K562 (cell line): ENCODE data around the gene ANKS1A. TPM values are rescaled to one million over a fixed set of nuclear protein-coding genes. Genes with fewer than 3 reads are reported as not detected.

Experiments
- ATAC-seq: fragments of 200-7000 bp; cut with Tn5 transposase; 3 replicates; pipeline ENCODE4 v1.9.1; 2020; ENCODE audit warnings: moderate library complexity
- BruUV-seq: library from RNA; stranded (reverse); fragments of 400-500 nt; replicated peaks from 2 replicates; lab custom pipeline; 2021; lab: Mats Ljungman, UMichigan
- CTCF ChIA-PET: fragments of 300-600 bp; formaldehyde crosslinking; extraction: SDS; loops from one replicate; lab custom pipeline; 2021; ENCODE audit warnings: low intra/inter-chr PET ratio; lab: Yijun Ruan, JAX
- POLR2A ChIA-PET: fragments of 300-600, 350-650 bp; sonication (Branson Sonifier 250); formaldehyde crosslinking; extraction: SDS; loops from one replicate; lab custom pipeline; 2021; ENCODE audit warnings: antibody characterized with exemption, inconsistent platforms; lab: Yijun Ruan, JAX
- DNase-seq, 4 experiments: peaks; one replicate each; pipeline versions ENCODE4 v3.0.0 to v3.0.0-alpha.2; 2011 to 2018; ENCODE audit warnings: low spot score in 3 of 4, mixed read lengths in 3 of 4; ENCODE audit errors: extremely low read depth in 1 of 4
- FAIRE-seq: peaks from 2 replicates; lab custom pipeline; 2011; peaks lifted over from hg19 to GRCh38; lab: Jason Lieb, UNC
- H2AFZ ChIP-seq: 2 replicates; pipeline ENCODE4 v1.6.0; 2011; ENCODE audit warnings: low read depth, low read length, control low read depth, inconsistent platforms
- H3K27ac ChIP-seq: fragments of 200-600 bp; 3 replicates; pipeline ENCODE4 v1.8.0; 2011; ENCODE audit warnings: low read depth, mild to moderate bottlenecking, control low read depth, inconsistent platforms, low read length, moderate library complexity, mixed read lengths; ENCODE audit errors: extremely low read depth
- H3K27me3 ChIP-seq, 2 experiments: fragments of 300-600 bp in 1 of 2; 2 replicates in 1 of 2; 3 replicates in 1 of 2; pipeline versions ENCODE4 v1.6.0 to v1.8.0; 2011; ENCODE audit warnings: inconsistent platforms in 2 of 2, low read length in 2 of 2, mild to moderate bottlenecking in 1 of 2, mixed read lengths in 1 of 2, moderate library complexity in 1 of 2; ENCODE audit not compliant: control insufficient read depth in 2 of 2, insufficient read depth in 2 of 2
- H3K36me3 ChIP-seq: fragments of 300-600 bp; 3 replicates; pipeline ENCODE4 v1.8.0; 2011; ENCODE audit warnings: mild to moderate bottlenecking, low read length, inconsistent platforms; ENCODE audit not compliant: control insufficient read depth, insufficient read depth
- H3K4me1 ChIP-seq, 2 experiments: fragments of 200-600 bp in 1 of 2; replicated peaks in 1 of 2; 2 replicates in 1 of 2; 3 replicates in 1 of 2; pipeline versions ENCODE4 v1.5.1 to v1.8.0; 2011; ENCODE audit warnings: inconsistent platforms in 2 of 2, low read length in 2 of 2, mild to moderate bottlenecking in 1 of 2, mixed read lengths in 1 of 2, moderate library complexity in 1 of 2; ENCODE audit not compliant: control insufficient read depth in 2 of 2, insufficient read depth in 2 of 2
- H3K4me2 ChIP-seq: 2 replicates; pipeline ENCODE4 v1.6.1; 2011; ENCODE audit warnings: low read length, control low read depth, inconsistent platforms, mixed read lengths; ENCODE audit not compliant: insufficient read depth
- H3K4me3 ChIP-seq: fragments of 200-600 bp; sonication (generic), shearing (Covaris generic); 2 replicates; pipeline ENCODE4 v1.5.1; 2016; ENCODE audit warnings: control low read depth, inconsistent platforms
- H3K79me2 ChIP-seq: fragments of 200-600 bp; 3 replicates; pipeline ENCODE4 v1.8.0; 2011; ENCODE audit warnings: low read length, inconsistent platforms; ENCODE audit not compliant: control insufficient read depth, insufficient read depth
- H3K9ac ChIP-seq, 2 experiments: 2 replicates each; pipeline versions ENCODE4 v1.6.0 to v1.6.1; 2011; ENCODE audit warnings: low read depth in 2 of 2, low read length in 2 of 2, control low read depth in 1 of 2, inconsistent platforms in 1 of 2, mild to moderate bottlenecking in 1 of 2, mixed read lengths in 1 of 2; ENCODE audit not compliant: insufficient read depth in 1 of 2
- H3K9me1 ChIP-seq: one replicate; pipeline ENCODE4 v1.6.0; 2011; ENCODE audit warnings: inconsistent platforms, mild to moderate bottlenecking, low read length, moderate library complexity; ENCODE audit not compliant: control insufficient read depth, insufficient read depth
- H3K9me3 ChIP-seq: replicated peaks from 2 replicates; pipeline ENCODE4 v1.5.1; 2011; ENCODE audit warnings: low read depth, low read length, inconsistent platforms; ENCODE audit not compliant: control insufficient read depth, insufficient read depth
- H4K20me1 ChIP-seq: replicated peaks from 2 replicates; pipeline ENCODE4 v1.6.1; 2011; ENCODE audit warnings: low read length, inconsistent platforms, mixed read lengths; ENCODE audit not compliant: control insufficient read depth, insufficient read depth
- CBX8 ChIP-seq: fragments of 200-600 bp; sonication (generic); IDR thresholded peaks from 2 replicates; pipeline ENCODE4 v1.6.1; 2012; ENCODE audit warnings: borderline replicate concordance, mixed run types, low read depth, mild to moderate bottlenecking, moderate library complexity, mixed read lengths, low read length, control low read depth, inconsistent platforms; ENCODE audit not compliant: poor library complexity, severe bottlenecking; ENCODE audit errors: extremely low read depth
- CGGBP1 ChIP-seq: fragments of 250-450 bp; sonication (Bioruptor Pico); IDR thresholded peaks from 2 replicates; pipeline ENCODE4 v1.9.0; 2021; ENCODE audit warnings: mild to moderate bottlenecking
- DLX4 ChIP-seq: fragments of 250-450 bp; sonication (Bioruptor Pico); IDR thresholded peaks from 2 replicates; pipeline ENCODE4 v1.6.1; 2021; ENCODE audit warnings: mild to moderate bottlenecking
- HEY1 ChIP-seq: fragments of 250-450 bp; sonication (Bioruptor Pico); IDR thresholded peaks from 2 replicates; pipeline ENCODE4 v1.5.0; 2020; ENCODE audit warnings: mild to moderate bottlenecking, moderate library complexity, borderline replicate concordance
- HMG20B ChIP-seq: fragments of 250-450 bp; sonication (Bioruptor Pico); IDR thresholded peaks from 2 replicates; pipeline ENCODE4 v1.5.0; 2021; ENCODE audit warnings: mild to moderate bottlenecking
- JUNB ChIP-seq: fragments of 450-650 bp; formaldehyde crosslinking; conservative IDR thresholded peaks from 2 replicates; pipeline ENCODE4 v1.4.0; 2020; ENCODE audit warnings: mild to moderate bottlenecking
- KDM1A ChIP-seq, 2 experiments: fragments of 450-650 bp; IDR thresholded peaks; 2 replicates each; pipeline ENCODE4 v1.6.1; 2016; ENCODE audit warnings: mild to moderate bottlenecking in 2 of 2
- MBD2 ChIP-seq: sonication (generic); IDR thresholded peaks from 2 replicates; pipeline ENCODE4 v1.6.1; 2016; ENCODE audit warnings: low read depth, borderline replicate concordance
- MLLT1 ChIP-seq, 2 experiments: fragments of 450-650 bp; IDR thresholded peaks; 2 replicates each; pipeline ENCODE4 v1.6.1; 2016
- NCOA6 ChIP-seq: fragments of 450-650 bp; IDR thresholded peaks from 2 replicates; pipeline ENCODE4 v1.6.1; 2017; ENCODE audit warnings: mild to moderate bottlenecking
- PHB ChIP-seq: fragments of 250-450 bp; sonication (Bioruptor Pico); IDR thresholded peaks from 2 replicates; pipeline ENCODE4 v1.5.0; 2021
- PHF20 ChIP-seq: fragments of 450-650 bp; IDR thresholded peaks from 2 replicates; pipeline ENCODE4 v1.6.1; 2018; ENCODE audit not compliant: partially characterized antibody
- PHF21A ChIP-seq: fragments of 450-650 bp; IDR thresholded peaks from 2 replicates; pipeline ENCODE4 v1.6.1; 2017; ENCODE audit warnings: low read depth, borderline replicate concordance
- SAFB2 ChIP-seq: fragments of 200-400 bp; formaldehyde crosslinking; IDR thresholded peaks from 2 replicates; pipeline ENCODE4 v1.6.1; 2018; ENCODE audit warnings: borderline replicate concordance, low read length, low read depth, moderate library complexity; ENCODE audit not compliant: severe bottlenecking
- ZC3H4 ChIP-seq: sonication (generic); formaldehyde crosslinking; IDR thresholded peaks from 2 replicates; pipeline ENCODE4 v1.9.0; 2021; ENCODE audit warnings: missing genetic modification reagents, borderline replicate concordance
- ZNF239 ChIP-seq: fragments of 250-450 bp; sonication (Bioruptor Pico); IDR thresholded peaks from 2 replicates; pipeline ENCODE4 v1.4.0; 2020; ENCODE audit warnings: mild to moderate bottlenecking
- ZNF639 ChIP-seq, 2 experiments: fragments of 200-800 bp in 1 of 2; sonication (Bioruptor generic) in 1 of 2; sonication (generic) in 1 of 2; formaldehyde crosslinking in 1 of 2; IDR thresholded peaks in 1 of 2; conservative IDR thresholded peaks in 1 of 2; 2 replicates each; pipeline versions ENCODE4 v1.5.0 to v1.6.1; 2016 to 2020; ENCODE audit warnings: missing compliant biosample characterization in 1 of 2, missing genetic modification characterization in 1 of 2, missing genetic modification reagents in 1 of 2
- WGBS: fragments of 100-300 bp; shearing (Covaris generic); methylation state at CpG from one replicate; pipeline ENCODE4 v1.1.6; 2016; ENCODE audit warnings: low coverage, mixed read lengths; ENCODE audit not compliant: insufficient coverage; ENCODE audit errors: missing lambda C conversion rate; 5-methylcytosine and 5-hydroxymethylcytosine counted together
- in situ Hi-C: fragments of 300-500 bp; cut with MboI; formaldehyde crosslinking; loops from 4 replicates; pipeline ENCODE4 v1.15.0; 2018; ENCODE audit warnings: inconsistent platforms, mixed read lengths
- intact Hi-C: fragments of 100-400 bp; cut with micrococcal nuclease; formaldehyde crosslinking; loops from 2 replicates; pipeline ENCODE4 v1.14.2; 2022
- polyA plus RNA-seq, 8 experiments: library from polyadenylated mRNA; depleted of rRNA in 4 of 8; stranded (reverse) in 5 of 8; unstranded in 3 of 8; fragments of >200 nt; fragmentation: Nextera tagmentation in 2 of 8; fragmentation: Illumina TruSeq in 1 of 8; extraction: Ambion mirVana in 2 of 8; extraction: Trizol in 1 of 8; gene quantifications; 2 replicates each; pipeline versions ENCODE4 v1.2.1 to v1.2.3, GENCODE V29; 2011 to 2014; ENCODE audit warnings: inconsistent platforms in 1 of 8, missing spikeins in 1 of 8
- total RNA-seq, 7 experiments: library from RNA; depleted of rRNA in 6 of 7; stranded (reverse); fragments of >200 nt in 6 of 7; fragmentation: Illumina TruSeq in 2 of 7; extraction: Trizol in 2 of 7; gene quantifications; 2 replicates each; pipeline versions ENCODE4 v1.2.1 to v1.2.3, GENCODE V29; 2011 to 2021; ENCODE audit warnings: low replicate concordance in 1 of 7

The ANKS1A gene
- total and polyA plus RNA-seq, 9 of the 15 experiments (the other 6 are each of a cell fraction or from before 2014, with no cell fraction given), result 1.1 to 13.8 (median 5.3) TPM

- no peak for TF ChIP-seq DLX4
- TF ChIP-seq HEY1, result no peak
- no peak for TF ChIP-seq ZC3H4 (CRISPR knock-in tag)
- no peak for TF ChIP-seq KDM1A (IDR thresholded peaks at IDR 0.05)
- TF ChIP-seq SAFB2, result no peak
- TF ChIP-seq CBX8, result no peak
- TF ChIP-seq MLLT1 (IDR thresholded peaks at IDR 0.05), result no peak
- TF ChIP-seq JUNB, result no peak
Observed at GRCh38 chr6:35019831-35020230, 130.8 kb downstream of the ANKS1A start (continued).

- no TSS peak for BruUV-seq
- no peaks in the 10 kb centered on the region for H3K79me2 ChIP-seq
- H3K4me3 ChIP-seq, result no peak overlapping the region
- DNase-seq (no peak), ATAC-seq (no peak), FAIRE-seq (no peak)
- H2AFZ ChIP-seq, result no peak overlapping the region
- no peaks in the 10 kb centered on the region for H4K20me1 ChIP-seq
- H3K9me1 ChIP-seq, result no peaks in the 10 kb centered on the region
- CTCF ChIA-PET, result no interaction called here
- no peak for TF ChIP-seq NCOA6
- no peak for TF ChIP-seq ZNF639 (CRISPR knock-in tag; conservative IDR thresholded peaks at IDR 0.05 in 1 of 2, IDR thresholded peaks at IDR 0.05 in 1 of 2)
- no peak for TF ChIP-seq ZNF239 (CRISPR knock-in tag)
- TF ChIP-seq HMG20B (CRISPR knock-in tag), result no peak
- TF ChIP-seq CGGBP1 (CRISPR knock-in tag), result no peak
- no peak for TF ChIP-seq PHF21A
- no peak for TF ChIP-seq PHF20
- no peak for TF ChIP-seq MBD2
- TF ChIP-seq PHB (CRISPR knock-in tag), result no peak
- H3K4me2 ChIP-seq, result no peak overlapping the region
- peaks cover 11 to 14% of the 10 kb centered on the region in 2 experiments; a peak in 4 of 5 replicates for H3K4me1 ChIP-seq
- no peak overlapping the region for H3K9ac ChIP-seq
- in situ Hi-C loops, result no loop called here
- WGBS, result 46% methylated on average over 3 of the region's 3 CpGs
- intact Hi-C loops, result no loop called here
- H3K9me3 ChIP-seq, result no peaks in the 10 kb centered on the region
- no peaks in the 10 kb centered on the region for H3K27me3 ChIP-seq
- peaks cover 11% of the 10 kb centered on the region; the same call in 1 of the 3 replicates for H3K36me3 ChIP-seq
- H3K27ac ChIP-seq, result no peak overlapping the region
- POLR2A ChIA-PET, result interaction anchor here (1.1 to 1.3 kb wide), 3 partner anchors 10 to 23 kb away, joined by 3 to 5 read pairs (median 4); no protein-coding TSS in a partner anchor
Observed at GRCh38 chr6:35021004-35021403, 131.9 kb downstream of the ANKS1A start.
